Activated CD4-positive, alpha-beta T cell treated with anti-CD3 and anti-CD28 coated beads, Interleukin-2, Interleukin-4, amounts not matched to agents 100 ng/mL and 50 ng/mL, durations not matched to agents 16 hours and 8 hours (primary cell): Measurements from ENCODE around the gene ITGB5.
A peak's percentile ranks its signal among the peaks of the same experiment; 100 is the strongest.

Source experiments
- DNase-seq: peaks from one replicate; pipeline ENCODE4 v3.0.0-alpha.2; 2020; ENCODE audit warnings: low spot score

The ITGB5 gene

DNA sequence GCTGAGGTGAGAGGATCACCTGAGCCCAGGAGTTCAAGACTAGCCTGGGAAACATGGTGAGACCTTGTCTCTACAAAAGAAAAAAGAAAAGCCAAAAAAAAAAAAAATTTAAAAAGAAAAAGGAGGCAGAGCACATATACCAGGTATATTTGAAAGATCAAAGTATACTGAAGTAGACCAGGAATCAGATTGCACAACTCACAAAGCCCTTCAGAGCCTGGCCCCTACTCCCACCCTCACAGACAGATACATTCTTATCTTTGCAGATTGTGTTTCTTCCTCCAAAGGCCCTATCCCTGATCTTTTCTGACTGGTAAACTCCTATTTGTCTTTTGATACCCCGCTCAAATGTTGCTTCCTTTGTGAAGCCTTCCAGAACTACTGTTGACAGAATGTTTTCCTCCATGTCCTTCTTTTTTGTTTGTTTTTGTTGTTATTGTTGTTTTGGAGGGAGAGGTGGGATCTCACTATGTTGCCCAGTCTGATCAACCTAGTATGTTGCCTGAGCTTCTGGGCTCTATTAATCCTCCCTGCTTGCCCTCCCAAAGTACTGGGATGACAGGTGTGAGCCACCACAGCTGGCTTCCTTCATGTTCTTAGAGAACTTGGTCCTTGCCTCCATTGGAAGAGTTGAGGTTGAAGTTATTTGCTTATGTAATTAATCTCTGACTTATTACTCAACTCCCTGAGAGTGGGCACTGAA lies 9.8 kb upstream of the ITGB5 start:
- DNase-seq: no peak

- no peak for DNase-seq
Observed at GRCh38 chr3:124895756-124896155, 8.6 kb upstream of the ITGB5 start.

DNA sequence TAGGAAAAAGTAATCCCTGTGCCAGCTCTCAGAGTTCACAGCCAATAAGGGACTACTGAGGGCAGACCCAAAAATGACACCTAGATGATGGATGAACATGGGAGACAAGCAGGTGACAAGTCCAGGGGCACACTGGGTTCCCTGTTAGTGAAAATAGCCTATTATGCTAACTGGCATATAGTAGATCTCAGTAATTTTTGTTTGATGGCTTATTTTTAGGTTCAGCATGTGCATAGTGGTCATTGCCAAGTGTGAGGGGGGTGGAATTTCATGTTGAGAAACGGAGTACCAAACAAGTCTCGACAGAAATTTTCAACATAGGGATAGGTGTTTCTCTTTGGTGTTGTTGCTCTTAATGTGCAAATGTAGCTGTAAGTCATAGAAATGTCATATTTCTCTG lies 6.4 kb upstream of the ITGB5 start:
- DNase-seq: no peak

- no peak for DNase-seq
Observed at GRCh38 chr3:124890573-124891190, 3.5 kb upstream of the ITGB5 start.

- DNase-seq: no peak
Observed at GRCh38 chr3:124888482-124889441, 1.6 kb upstream of the ITGB5 start.

DNA sequence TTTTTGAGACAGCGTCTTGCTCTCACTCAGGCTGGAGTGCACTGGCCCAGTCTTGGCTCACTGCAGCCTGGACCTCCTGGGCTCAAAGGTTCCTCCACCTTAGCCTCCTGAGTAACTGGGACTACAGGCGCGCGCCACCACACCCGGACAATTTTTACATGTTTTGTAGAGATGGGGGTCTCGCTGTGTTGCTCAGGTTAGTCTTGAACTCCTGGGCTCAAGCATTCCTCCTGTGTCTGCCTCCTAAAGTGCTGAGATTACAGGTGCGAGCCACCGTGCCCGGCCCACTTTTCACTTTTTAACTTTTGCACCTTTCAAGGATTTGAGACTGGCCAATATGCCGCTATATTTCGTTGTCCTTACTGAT lies 750 bp upstream of the ITGB5 start:
- no peak for DNase-seq

- DNase-seq: no peak
Observed at GRCh38 chr3:124886168-124887056, 753 bp downstream of the ITGB5 start.

DNA sequence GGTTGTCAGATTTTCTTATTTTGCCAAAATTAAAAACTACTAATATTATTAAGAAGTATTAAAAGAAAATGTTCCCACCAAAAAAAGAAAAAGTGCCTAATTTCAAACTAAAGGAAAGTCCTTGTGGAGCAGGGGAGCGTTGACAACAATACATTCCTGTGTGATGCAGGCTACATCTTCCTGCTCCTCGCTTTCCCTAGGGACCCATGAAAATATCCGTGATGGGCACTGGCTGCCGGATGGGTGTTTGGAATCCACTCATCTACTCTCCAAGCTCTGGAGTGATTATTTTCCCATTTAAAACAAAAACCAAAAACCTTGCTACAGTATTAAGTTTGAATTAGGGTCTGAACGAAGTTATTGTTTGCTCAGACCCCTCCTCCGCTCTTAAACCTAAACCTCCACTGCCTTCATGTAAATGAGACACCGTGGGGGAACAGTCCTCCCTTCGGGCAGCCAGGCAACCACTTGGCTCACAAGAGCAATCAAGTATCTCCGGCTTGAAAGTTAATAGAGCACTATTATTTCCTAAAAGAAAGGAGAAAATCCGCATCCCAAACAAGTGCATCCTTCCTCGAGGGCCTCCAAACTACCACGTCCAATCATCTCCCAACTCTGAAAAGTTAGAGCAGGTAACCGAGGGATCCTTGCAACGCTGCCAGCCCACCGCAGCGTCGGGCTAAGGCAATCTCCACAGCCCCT lies 1.5 kb downstream of the ITGB5 start:
- no peak for DNase-seq

- DNase-seq: no peak
Observed at GRCh38 chr3:124884474-124885101, 2.6 kb downstream of the ITGB5 start.

DNA sequence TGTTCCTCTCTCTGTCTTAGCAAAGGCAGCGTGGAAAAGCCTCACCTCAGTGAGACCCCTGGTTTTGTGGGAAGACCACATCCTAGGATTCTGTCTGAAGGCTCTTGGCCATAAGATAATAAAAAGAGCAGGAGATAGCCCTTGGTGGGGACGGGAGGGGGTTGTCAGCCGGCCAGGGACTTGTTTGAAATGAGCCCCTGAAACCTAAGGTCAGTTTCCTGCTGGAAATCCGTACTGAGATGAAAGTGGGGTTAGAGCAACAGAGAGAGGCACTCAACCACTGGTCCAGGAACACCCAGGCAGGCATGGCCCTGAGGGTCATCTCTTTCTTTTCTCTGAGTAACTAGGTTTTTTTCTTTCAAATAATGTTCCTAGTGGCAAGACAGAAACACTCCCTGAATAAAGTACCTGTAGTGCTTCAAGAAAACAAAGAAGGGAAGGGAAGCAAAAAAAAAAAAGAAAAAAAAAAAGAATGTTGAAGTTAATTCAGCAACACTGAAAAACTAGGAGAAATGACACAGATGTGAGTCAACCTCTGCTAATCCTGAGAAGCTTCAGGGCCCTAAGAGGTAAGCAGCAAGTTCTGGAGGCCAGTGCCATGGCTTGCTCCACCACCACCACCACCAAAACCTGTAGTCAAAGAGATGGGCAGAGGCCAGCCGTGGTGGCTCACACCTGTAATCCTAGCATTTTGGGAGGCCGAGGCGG lies 3.2 kb downstream of the ITGB5 start:
- no peak for DNase-seq

GRCh38 chr3:124882816-124883747 lies 4.1 kb downstream of the ITGB5 start:
- no peak for DNase-seq

GRCh38 chr3:124881976-124882697 lies 5.0 kb downstream of the ITGB5 start:
- DNase-seq: no peak

GRCh38 chr3:124879337-124879680 lies 7.9 kb downstream of the ITGB5 start:
- DNase-seq: no peak

GRCh38 chr3:124878561-124879336 lies 8.4 kb downstream of the ITGB5 start:
- DNase-seq: peak; percentile 31

- DNase-seq: no peak
Observed at GRCh38 chr3:124877674-124878073, 9.5 kb downstream of the ITGB5 start.

DNA sequence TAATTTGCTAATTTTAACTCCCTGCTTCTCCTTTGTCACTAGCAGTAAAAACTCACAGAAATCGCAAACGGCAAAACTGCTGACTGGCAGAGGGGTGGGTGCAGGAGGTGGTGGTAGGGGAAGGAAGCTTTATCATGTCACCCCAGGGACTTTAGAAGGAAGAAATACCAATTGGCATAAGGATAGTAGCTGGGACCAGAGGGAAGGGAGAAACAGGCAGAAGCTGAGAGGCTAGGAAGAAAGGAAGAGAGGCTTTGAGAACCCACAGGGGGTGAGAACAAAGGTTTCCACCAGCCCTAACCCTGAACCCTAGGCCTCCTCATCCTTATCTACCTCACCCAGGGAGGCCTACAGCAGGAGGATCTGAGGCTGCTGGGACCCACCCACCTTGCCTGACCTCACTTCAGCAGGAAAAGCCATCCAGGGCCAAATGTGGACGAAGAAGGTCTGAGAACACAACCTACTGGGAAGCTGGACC lies 10.7 kb downstream of the ITGB5 start:
- no peak for DNase-seq

- DNase-seq: no peak
Observed at GRCh38 chr3:124873226-124873625, 13.9 kb downstream of the ITGB5 start.
